AG04449 (cell line): Measurements from ENCODE around the gene FARS2.

ENCODE experiments used
- CTCF ChIA-PET: fragments of 350-600 bp; formaldehyde crosslinking; extraction: SDS; loops from one replicate; lab custom pipeline; 2021; ENCODE audit warnings: antibody characterized with exemption; lab: Yijun Ruan, JAX
- POLR2A ChIA-PET: fragments of 400-600, 350-600 bp; formaldehyde crosslinking; extraction: SDS; loops from one replicate; lab custom pipeline; 2020; ENCODE audit warnings: antibody characterized with exemption, inconsistent platforms; lab: Yijun Ruan, JAX
- DNase-seq: peaks from one replicate; pipeline ENCODE4 v3.0.0-alpha.2; 2010; ENCODE audit warnings: low read depth, low spot score
- H3K4me3 ChIP-seq: 2 replicates; pipeline ENCODE4 v1.5.1; 2011; ENCODE audit warnings: low read depth, mild to moderate bottlenecking, control low read depth, low read length
- TF ChIP-seq, protein P1 (sequence below): IDR thresholded peaks from one replicate; pipeline ENCODE4 v1.5.1; 2011; ENCODE audit warnings: mild to moderate bottlenecking, moderate library complexity, low read length, control low read depth, inconsistent platforms; ENCODE audit not compliant: insufficient read depth; ENCODE audit errors: missing control alignments

FARS2 gene

GRCh38 chr6:5753209-5753608 lies 491.9 kb downstream of the FARS2 start:
- no peak overlapping the region for H3K4me3 ChIP-seq
- TF ChIP-seq, protein P1, sequence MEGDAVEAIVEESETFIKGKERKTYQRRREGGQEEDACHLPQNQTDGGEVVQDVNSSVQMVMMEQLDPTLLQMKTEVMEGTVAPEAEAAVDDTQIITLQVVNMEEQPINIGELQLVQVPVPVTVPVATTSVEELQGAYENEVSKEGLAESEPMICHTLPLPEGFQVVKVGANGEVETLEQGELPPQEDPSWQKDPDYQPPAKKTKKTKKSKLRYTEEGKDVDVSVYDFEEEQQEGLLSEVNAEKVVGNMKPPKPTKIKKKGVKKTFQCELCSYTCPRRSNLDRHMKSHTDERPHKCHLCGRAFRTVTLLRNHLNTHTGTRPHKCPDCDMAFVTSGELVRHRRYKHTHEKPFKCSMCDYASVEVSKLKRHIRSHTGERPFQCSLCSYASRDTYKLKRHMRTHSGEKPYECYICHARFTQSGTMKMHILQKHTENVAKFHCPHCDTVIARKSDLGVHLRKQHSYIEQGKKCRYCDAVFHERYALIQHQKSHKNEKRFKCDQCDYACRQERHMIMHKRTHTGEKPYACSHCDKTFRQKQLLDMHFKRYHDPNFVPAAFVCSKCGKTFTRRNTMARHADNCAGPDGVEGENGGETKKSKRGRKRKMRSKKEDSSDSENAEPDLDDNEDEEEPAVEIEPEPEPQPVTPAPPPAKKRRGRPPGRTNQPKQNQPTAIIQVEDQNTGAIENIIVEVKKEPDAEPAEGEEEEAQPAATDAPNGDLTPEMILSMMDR: no peak
- CTCF ChIA-PET: interaction anchor here (1.7 kb wide), 1 partner anchor 11 kb away, joined by 5 read pairs; no protein-coding TSS in a partner anchor
- POLR2A ChIA-PET: no interaction called here
- no peak for DNase-seq

DNA sequence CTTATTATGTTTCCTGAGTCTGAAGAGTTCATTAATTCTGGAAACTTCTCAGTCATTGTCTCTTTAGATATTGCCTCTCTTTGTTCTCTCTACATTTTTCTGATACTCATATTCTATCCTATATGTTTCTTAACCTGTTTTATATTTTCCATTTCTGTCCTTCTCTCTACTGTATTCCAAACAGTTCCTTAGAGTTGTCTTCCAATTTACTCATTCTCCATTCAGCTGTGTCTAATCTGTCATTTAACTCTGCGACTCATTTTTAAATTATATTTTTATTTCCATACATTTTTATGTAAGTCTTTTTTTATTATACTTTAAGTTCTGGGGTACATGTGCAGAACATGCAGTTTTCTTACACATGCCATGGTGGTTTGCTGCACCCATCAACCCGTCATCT lies 493.6 kb downstream of the FARS2 start:
- POLR2A ChIA-PET: no interaction called here
- CTCF ChIA-PET: interaction anchor here (1.6 kb wide), 1 partner anchor 9 kb away, joined by 4 read pairs; no protein-coding TSS in a partner anchor
- no peak overlapping the region for H3K4me3 ChIP-seq
- TF ChIP-seq, protein P1: no peak
- no peak for DNase-seq

DNA sequence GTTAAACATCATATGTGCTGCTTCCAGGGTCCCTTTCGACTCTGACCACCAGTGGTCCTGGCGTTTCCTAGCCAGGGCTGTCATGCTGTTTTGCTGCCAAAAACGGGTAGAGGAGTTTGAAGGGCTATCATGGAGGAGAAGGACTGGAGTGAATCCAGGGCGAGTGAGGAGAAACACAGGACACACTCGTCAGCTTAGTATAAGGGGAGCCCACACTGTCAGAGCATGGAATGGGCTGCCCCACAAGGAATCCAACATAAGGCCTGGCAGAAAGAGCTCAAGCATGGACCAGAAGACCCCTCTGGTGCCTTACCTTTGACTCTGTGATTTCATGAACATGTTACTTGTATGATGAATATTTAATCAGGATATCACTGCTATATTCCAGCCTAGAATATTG lies 498.3 kb downstream of the FARS2 start:
- ChIA-PET POLR2A (no interaction called here), CTCF (no interaction called here)
- DNase-seq: no peak
- TF ChIP-seq, protein P1: no peak
- no peak overlapping the region for H3K4me3 ChIP-seq

DNA sequence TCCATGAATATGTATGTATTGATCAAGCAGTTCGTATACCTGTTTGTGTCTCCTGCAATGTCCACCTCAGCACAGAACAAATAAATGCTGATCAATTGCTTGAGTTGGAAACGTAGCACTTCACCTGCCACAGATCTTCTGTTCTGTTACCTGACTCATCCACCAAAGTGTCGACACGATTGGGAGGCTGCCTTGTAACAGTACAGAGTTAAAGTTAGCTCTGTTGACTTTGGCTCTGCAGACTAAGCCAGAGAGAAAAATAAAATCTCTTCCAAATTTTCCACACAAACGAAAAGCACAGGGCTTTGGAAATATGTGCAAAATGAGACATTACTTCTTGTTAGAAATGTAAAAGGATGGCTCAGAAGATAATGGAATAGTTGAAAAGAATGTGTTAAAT lies 500.1 kb downstream of the FARS2 start:
- H3K4me3 ChIP-seq: no peak overlapping the region
- TF ChIP-seq, protein P1: no peak
- ChIA-PET CTCF (no interaction called here), POLR2A (no interaction called here)
- DNase-seq: no peak

DNA sequence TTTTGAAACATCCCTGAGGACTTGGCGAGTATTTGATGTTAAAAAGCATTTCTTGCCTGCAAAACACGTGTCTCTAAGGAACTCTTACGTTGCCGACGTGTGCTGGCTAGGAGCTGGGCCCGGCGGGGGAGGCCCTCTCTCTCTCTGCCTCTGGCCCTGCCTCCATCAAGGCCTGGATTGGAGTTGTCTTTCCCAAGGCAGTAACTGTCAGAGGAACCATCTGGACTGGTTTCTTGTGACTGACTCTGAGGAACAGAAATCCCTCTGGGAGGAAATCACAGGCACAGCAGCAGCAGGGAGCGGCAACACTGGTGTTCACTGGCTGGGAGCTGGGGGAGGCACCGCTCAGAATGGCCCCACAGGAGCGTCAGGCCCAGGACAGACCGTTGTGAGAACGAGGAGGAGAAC lies 501.3 kb downstream of the FARS2 start:
- ChIA-PET CTCF (interaction anchor here (1.3 to 1.8 kb wide), 2 partner anchors 291 to 340 kb away, joined by 3 to 7 read pairs; no protein-coding TSS in a partner anchor), POLR2A (no interaction called here)
- TF ChIP-seq, protein P1: no peak

DNA sequence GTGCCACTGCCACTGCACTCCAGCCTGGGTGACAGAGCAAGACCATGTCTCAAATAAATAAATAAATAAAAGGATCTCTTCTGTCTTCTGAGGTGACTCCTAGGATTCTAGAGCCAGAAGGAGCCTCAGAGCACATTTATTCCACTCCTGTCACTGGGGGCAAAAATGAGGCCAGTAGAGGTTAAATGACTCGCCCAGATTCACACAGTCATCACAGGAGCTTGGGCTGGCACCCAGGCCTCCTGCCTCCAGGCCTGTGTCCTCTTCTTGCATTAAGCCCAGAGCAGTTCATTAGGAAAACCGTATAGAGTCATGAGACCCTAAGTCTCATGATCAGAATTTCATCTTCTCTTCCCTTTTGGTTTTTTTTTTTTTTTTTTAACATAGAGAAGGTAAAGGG lies 502.1 kb downstream of the FARS2 start:
- no peak for DNase-seq
- TF ChIP-seq, protein P1: no peak
- no peak overlapping the region for H3K4me3 ChIP-seq
- CTCF ChIA-PET: interaction anchor here (1.7 to 1.8 kb wide), 2 partner anchors 11 to 341 kb away, joined by 5 to 7 read pairs; no protein-coding TSS in a partner anchor
- POLR2A ChIA-PET: interaction anchor here (0.6 kb wide), 1 partner anchor 356 kb away, joined by 3 read pairs; no protein-coding TSS in a partner anchor

More for the DNA sequence above, 501.3 kb downstream of the FARS2 start:
- no peak for DNase-seq
- no peak overlapping the region for H3K4me3 ChIP-seq
